Left ventricle myocardium superior (tissue), 1 donor: ENCODE measurements around the gene C5. TPM values are rescaled to one million over a fixed set of nuclear protein-coding genes. Genes with fewer than 3 reads are reported as not detected.
"Not testable (repeated sequence)": the region's sequence is repeated elsewhere in the genome, so short reads cannot be mapped to it uniquely, and the experiment has no call there.

Experiments
- ATAC-seq: fragments of 200-7000 bp; cut with Tn5 transposase; one replicate; pipeline ENCODE4 v1.9.1; 2020; ENCODE audit warnings: mild to moderate bottlenecking, moderate library complexity
- DNase-seq: peaks from one replicate; pipeline ENCODE4 v3.0.0-alpha.2; 2020
- intact Hi-C: fragments of 100-400 bp; cut with micrococcal nuclease; formaldehyde crosslinking; loops from one replicate; pipeline ENCODE4 v1.11.0; 2022
- long read RNA-seq: library from polyadenylated mRNA; unstranded; transcript quantifications from one replicate; pipeline ENCODE4 v2.0.0, GENCODE V29; 2021
- total RNA-seq: library from RNA; stranded (reverse); fragmentation: NEBNext Ultra II Directional; extraction: Animal tissue kit (Norgen Biotek cat#: 25700); gene quantifications from one replicate; pipeline ENCODE4 v1.2.1, GENCODE V29; 2021
- donor health status: DM: no; HTN: yes; CAD: no; lungs with severe emphysema.

C5 gene
- 0.69 TPM for total RNA-seq
- long read RNA-seq, partial matches to known transcripts = 0 of 2 reads
- long read RNA-seq, other reads (novel, unspliced or antisense) = 2 of 2 reads

DNA sequence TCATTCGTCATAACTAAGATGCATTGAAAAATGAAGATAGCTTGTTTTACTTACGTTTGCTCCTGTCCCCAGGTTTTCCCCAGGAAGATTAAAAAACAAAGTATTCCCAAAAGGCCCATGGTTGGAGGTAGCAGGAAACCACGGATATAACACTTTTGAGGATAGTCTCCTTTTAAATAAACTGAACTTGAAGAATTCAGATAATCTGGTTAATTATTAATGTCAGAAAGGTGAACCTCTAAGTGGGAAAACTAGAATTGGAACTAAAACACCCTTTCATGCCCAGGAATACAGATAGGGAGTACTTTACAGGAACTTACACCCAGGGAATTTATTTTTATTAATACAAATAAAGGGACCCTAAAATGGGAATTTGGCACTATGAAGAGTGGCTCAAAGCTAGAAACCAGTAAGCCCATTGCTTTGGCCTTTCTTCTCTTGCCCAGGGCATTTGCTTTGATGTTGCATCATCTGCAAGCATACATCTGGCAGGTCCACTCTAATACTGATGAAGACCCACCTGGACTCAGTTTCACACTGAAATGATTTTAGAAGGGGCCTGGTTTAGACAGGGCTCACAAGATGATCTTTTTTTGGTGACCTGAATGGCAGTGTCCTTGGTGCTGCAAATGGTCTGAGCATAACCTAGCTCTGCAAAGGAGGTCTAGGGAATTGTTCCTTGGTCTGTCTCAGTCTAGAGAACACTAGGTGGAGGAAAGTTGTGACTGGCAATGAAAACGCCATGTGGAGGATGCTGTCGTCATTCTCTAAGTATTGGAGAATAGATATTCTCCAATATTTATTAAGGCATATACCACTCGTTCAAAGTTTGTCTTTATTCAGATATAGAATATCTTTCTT, at the start of gene C5:
TSS of gene C5 (minus strand) at position 148 of the 861 bp plus-strand sequence. CDS start at position 119, 29 bp downstream.
- DNase-seq = no peak
- intact Hi-C loops = no loop called here
- no peak for ATAC-seq

DNA sequence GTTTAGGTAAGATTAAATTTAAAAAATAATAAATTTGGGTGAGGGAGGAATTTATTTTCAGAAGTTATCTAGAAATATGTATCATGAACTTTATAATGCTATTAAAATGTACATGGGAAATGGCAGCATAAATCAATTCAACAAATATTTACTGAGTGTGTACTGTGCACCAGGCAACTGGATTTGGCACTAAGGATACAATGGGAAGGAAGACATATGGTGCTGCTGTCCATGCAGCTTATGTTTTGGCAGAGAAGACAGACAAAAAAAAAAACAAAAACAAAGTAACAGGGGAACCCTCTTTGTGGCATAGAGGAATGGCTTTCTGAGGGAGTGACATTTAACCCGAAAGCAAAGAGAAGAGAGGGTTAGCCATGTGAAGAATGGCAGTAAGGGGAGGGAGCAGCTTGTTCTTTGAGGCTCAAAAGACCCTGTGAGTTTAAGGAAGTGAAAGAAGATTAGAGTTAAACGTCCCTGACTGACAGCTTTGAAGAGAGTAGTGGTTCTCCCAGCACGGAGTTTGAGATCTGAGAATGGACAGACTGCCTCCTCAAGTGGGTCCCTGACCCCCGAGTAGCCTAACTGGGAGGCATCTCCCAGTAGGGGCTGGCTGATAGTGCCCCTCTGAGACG, 48.6 kb upstream of the C5 start:
- no peak for DNase-seq
- intact Hi-C loops = no loop called here
- ATAC-seq = no peak

DNA sequence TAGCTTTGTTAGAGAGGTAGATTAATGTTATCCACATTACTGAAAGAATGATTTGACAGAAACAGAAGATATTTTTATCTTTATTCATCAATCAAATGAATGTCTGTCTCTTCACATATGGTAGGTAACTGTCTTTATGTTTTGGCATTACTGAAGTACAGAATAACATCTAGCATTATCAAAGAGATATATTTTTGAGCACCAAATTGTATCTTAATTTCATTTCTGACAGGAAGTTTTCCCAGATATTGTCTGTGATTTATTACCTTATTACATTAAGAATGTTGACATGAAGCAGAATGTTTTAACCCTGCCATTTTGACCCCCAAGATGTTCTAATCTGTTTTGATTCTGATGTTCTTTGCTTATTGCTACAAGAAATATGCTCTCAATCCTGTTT, 45.0 kb upstream of the C5 start:
- intact Hi-C loops = no loop called here
- ATAC-seq = no peak
- DNase-seq = no peak

DNA sequence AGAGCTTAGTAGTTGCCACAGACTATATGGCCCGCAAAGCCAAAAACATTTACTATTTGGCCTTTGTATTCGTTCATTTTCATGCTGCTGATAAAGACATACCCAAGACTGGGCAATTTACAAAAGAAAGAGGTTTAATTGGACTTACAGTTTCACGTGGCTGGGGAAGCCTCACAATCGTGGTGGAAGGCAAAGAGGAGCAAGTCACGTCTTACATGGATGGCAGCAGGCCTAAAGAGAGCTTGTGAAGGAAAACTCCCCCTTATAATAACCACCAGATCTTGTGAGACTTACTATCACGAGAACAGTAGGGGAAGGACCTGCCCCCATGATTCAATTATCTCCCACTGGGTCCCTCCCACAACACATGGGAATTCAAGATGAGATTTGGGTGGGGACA, 40.7 kb upstream of the C5 start:
- DNase-seq, ATAC-seq, intact Hi-C loops: not testable (repeated sequence)

DNA sequence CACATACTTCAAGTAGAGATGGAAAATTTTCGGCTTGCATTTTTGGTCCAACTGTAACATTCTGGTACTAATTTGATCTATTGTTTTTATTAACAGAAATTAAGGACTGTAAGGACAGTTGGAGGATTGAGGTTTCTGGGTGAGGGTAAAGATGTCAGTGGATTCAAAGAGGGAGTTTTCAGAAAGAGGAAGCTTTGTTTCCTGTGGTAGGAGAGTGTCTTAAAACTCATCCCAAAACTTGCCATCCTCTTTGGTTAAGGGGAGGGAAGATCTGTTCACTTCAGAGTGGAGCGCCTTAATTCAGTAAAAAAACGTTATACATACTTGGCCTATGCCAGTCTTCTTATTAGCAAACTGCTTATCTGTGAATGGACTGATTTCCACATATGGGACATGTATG, 38.5 kb upstream of the C5 start:
- DNase-seq (no peak), ATAC-seq (no peak)
- intact Hi-C loops = loop anchor here (2.0 kb wide), 1 partner anchor 26 kb away; no protein-coding TSS in a partner anchor

DNA sequence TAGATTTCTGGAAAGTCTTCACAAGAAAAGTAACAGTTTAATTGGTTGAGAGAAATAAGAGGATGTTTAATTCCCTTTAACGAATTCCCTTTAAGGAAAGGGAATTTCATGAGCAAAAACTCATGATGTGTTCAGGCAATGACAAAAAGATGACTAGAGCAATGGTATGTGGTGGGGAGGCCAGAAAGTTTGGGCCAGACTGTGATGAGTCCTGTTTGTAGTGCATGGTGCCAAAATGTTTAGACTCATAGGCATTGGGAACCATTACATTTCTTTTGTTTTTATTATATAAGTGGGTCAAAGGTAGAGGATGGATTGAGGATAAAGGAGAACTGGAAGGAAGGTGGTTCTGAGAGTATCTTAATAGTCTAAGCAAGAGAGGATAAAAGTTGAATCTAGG, 35.6 kb upstream of the C5 start:
- intact Hi-C loops = no loop called here
- DNase-seq (no peak), ATAC-seq (no peak)

DNA sequence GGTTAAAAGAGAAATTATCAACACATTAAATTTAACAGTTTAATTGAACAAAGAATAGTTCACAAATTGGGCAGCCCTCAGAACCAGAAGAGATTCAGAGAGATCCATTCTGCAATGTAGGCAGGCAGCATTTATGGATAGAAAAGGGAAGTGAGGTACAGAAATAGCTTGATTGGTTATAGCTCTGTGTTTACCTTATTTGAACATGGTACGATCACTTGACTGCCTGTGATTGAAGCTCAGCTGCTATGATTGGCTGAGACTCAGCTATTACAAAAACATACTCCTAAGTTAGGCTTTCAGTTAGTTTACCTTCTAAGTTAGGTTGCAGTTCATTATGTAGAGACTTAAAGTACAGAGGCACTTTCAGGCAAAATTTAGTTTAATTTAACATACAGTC, 32.0 kb upstream of the C5 start:
- intact Hi-C loops = no loop called here
- DNase-seq (no peak), ATAC-seq (no peak)

DNA sequence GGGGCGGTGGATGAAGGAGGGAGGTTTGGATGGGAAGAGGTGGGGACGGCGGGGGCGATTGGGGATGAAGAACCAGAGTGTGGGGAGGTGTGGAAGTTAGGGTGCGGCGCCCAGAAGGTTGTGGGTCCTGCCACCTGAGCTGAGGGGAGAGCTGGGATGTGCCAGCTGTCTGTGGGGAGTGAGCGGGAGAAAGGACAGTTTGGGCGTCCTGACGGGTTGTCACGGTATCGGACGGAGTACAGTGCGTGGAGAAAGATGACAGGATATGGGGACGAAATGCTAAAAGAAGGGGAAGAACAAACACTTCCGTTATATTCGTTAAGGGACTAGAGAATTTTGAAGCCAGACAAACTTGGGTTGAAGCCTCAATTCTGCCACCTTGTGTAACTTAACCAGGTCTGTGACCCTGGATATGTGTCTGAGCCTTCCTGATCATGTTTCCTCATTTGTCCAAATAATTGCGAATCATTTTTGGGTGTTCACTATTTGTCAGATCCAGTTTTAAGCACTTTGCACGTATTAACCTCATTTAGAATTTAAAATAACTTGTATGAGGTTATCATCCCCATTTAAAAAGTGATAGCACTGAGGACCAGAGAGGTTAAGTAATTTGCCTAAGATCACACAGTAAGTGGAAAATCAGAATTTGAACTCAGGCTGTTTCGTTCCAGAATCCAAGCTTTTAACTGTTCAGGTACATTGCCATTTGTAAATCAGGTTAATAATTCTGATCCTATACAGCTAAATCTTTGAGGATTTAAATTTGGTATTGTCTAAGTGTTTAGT, 25.4 kb upstream of the C5 start:
- ATAC-seq = no peak

DNA sequence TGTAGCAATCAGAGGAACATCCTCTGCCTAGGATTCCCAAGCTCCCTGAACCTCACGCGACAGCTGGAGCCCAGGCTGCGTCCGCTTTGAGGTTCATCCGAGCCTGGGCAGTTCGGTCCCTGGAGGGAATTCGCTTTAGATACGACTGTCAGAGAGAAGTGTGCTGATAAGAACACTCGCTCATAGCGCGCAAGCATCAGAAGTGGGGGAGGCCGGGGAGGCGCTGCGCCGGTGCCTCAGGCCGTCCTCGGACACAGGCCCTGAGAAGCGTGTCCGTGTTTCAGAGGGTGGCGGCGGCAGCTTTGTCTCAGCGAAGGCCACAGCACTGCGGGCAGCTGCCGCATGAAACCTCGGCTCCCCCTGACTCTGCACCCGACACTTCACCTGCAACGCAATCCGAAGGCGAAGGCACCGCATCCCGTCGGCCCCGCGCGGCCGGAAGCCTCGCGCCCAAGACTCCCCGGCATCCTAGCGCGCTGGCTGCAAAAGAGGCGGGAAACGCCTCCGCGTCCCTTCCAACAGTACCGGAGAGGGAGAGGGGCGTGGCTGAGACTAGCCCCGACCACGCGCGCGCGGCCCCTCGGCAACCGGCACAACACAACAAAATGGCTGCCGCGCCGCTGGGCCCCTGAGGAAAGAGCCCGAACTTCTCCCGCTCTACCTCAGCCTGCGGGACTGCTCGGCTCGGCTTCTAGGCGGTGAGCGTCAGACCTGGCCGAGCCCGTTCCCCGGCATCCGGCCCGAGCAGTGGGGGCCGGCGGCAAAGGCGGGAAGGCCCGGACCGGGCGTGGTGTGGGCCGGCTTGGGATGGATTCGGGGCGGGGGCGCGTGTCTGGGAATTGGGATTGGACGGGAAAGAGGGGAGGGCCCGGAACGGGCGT, 24.5 kb upstream of the C5 start, which contains the start of gene CNTRL:
TSS of gene CNTRL (plus strand) at position 586 of the 881 bp plus-strand sequence. CDS start 13,372 bp downstream, outside the sequence.
- peak; percentile 93 for DNase-seq
- ATAC-seq = peak; percentile 94
- intact Hi-C loops = no loop called here

More for the DNA sequence above, 25.4 kb upstream of the C5 start:
- DNase-seq = no peak
- intact Hi-C loops = no loop called here

DNA sequence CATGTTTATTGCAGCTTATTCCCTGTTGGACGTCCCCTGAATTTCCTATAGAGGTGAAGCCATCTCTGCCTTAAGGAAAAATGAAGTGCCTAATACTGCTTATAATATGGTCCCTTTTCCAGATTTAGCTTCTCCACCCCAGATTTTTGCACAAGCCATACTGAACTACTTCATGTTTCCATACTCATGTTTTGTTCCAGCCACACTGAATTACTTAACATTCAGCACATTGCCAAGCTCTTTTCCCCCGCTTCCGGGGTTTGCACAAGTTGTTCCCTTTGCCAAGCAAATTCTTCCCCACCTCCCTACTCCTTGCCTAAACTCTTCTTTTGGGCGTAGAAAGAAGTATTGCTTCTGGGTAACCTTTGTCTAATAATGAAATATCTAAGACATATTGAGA, 23.0 kb upstream of the C5 start:
- peak; percentile 40 for ATAC-seq
- no peak for DNase-seq
- intact Hi-C loops = no loop called here

DNA sequence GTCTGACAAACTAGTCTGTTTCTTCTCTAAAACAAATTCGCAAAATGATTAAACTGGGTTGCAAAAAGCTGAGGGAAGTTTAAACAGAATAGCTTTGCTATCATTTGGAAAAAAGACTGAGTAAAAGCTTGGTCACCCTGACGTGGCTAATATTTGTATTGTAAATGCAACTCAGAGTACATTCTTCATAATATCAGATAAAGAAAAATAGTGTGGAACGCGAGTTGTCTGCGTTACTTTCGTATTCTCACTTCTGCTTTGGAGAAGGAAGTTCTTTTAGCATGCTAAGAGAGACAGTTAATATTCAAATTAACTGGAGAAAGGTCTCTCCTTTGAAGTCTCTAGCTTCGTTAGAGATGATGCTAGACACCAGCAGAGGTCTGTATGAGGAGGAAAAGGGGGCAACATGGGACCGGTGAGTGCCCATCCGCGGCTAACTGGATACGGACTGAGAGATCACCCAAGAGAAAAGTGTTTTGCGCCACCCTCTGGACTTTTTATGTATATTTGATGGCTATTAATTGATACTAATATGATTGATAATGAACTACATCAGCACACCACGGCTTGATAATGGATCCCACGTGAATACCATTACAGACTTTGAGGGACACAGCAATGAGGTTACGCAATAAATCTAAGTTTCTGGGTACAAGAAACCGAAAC, 21.8 kb upstream of the C5 start:
- intact Hi-C loops = no loop called here

DNA sequence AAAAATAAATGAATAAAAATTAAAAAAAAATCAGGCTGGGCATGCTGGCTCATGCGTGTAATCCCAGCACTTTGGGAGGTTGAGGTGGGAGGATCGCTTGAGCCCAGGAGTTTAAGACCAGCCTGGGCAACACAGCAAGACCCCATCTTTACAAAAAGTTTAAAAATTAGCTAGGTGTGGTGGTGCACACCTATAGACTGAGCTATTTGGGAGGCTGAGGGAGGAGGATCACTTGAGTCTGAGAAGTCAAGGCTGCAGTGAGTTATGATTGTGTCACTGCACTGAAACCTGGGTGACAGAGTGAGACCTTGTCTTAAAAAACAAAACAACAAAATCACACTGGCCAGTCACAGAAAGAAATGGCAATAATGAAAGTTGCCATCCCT, 21.3 kb upstream of the C5 start:
- intact Hi-C loops = no loop called here
- ATAC-seq (no peak), DNase-seq (no peak)

More for the DNA sequence above, 21.8 kb upstream of the C5 start:
- ATAC-seq = no peak
- DNase-seq = no peak

DNA sequence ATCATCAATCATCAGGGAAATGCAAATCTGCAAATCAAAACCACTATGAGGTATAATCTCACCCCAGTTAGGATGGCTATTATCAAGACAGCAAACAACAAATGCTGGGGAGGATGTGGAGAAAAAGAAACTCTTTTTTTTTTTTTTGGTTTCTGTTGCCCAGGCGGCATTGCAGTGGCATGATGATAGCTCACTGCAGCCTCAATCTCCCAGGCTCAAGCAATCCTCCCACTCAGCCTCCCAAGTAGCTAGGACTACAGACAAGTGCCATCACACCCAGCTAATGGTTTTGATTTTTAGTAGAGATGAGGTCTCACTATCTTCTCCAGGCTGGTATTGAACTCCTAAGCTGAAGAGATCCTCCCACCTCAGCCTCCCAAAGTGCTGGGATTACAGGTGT, 19.3 kb upstream of the C5 start:
- no peak for ATAC-seq
- DNase-seq = no peak
- intact Hi-C loops = no loop called here

DNA sequence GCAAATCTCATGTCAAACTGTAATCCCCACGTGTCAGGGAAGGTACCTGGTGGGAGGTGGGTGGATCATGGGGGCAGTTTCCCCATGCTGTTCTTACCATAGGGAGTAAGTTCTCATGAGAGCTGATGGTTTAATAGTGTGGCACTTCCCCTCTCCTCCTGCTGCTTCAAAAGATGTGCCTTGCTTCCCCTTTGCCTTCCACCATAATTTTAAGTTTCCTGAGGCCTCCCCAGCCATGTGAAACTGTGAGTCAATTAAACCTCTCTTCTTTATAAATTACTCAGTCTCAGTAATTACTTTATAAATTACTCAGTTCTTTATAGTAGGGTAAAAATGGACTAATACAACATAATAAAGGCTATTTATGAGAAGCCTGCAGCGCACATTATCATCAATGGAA, 17.6 kb upstream of the C5 start:
- ATAC-seq (no peak), DNase-seq (no peak)
- intact Hi-C loops = no loop called here

DNA sequence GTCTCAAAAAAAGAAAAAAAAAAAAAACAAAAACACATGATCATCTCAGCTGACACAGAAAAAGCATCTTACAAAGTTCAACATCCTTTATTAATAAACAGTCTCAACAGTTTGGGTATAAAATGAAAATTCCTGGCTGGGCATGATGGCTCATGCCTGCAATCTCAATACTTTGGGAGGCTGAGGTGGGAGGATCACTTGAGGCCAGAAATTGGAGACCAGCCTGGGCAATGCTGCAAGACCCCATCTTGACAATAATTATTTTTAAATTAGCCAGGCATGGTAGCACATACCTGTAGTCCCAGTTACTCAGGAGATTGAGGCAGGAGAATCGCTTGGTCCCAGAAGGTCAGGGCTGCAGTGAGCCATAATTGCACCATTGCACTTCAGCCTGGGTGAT, 16.8 kb upstream of the C5 start:
- no peak for DNase-seq
- intact Hi-C loops = no loop called here
- no peak for ATAC-seq

DNA sequence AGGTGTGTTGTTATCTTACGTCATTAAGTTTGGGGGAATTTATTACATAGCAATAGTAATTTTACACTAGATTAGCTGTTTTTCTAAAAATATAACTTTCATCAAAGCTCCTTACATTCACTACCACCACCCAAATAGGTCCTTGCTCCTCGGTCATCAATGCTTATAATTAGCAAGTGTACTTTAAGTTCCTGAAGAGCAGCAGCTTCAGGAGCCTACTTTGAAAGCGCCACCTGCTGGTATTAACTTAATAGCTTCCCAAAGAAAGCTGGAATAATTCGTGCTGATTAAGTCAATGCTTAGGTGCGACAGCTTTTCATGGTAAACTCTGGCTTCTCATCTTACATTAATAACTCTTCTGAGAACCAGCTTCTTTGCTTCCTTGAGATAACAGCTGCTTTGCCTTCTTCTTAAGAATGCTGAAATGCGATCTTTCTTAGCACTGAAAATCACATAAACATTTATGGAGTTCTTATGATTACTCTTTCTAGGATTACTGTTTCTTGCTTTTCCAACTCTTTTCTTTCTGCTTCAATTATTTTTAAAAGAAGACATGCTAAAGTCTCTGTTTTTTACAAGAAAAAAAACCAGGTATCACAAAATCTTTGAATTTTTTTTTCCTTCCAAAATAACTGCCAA, 10.0 kb upstream of the C5 start:
- intact Hi-C loops = loop anchor here (5.0 kb wide), 2 partner anchors 78 to 303 kb away; no protein-coding TSS in a partner anchor
- ATAC-seq (peak; percentile 44), DNase-seq (no peak)

DNA sequence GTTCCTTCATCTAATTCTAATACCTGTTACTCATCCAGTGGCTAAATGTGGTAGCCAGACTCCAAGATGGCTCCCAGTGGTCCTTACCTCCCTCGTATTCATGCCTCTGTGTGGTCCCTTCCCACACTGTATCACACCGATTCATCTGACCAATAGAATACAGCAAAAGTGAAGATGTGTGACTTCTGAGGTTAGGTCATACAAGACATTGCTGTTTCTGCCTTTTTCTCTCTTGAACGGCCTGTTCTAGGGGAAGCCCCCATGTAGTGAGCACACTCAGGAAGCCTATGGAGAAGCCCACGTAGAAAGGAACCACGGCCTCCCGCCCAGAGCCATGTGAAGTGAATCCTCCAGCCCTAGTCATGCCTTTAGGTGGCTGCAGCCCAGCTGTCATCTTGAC, 9.4 kb upstream of the C5 start:
- ATAC-seq (no peak), DNase-seq (no peak)
- intact Hi-C loops = loop anchor here (5.0 kb wide), 2 partner anchors 77 to 302 kb away; no protein-coding TSS in a partner anchor

DNA sequence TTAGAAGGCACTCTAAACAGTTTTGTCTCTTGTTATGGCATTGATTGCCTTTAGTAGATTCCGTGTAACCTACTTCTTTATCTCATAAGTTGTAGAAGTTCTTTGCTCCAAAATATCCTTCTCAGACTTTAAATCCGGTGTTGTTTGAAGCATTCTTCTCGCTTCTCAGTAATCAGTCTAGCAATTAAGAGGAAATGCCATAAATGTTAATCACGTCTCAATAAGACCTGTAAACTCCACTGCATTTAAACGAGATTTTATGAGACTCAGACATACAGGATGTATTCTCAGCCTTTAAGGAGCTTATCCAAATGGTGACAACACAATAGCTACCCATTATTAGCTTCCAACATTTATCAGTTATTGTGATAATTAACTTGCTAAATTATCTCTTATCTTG, 7.7 kb upstream of the C5 start:
- ATAC-seq (no peak), DNase-seq (no peak)
- intact Hi-C loops = loop anchor here (5.0 kb wide), 2 partner anchors 76 to 301 kb away; no protein-coding TSS in a partner anchor
